Measurements from ENCODE around the gene PRDM10.
"Not testable (repeated sequence)": the region's sequence is repeated elsewhere in the genome, so short reads cannot be mapped to it uniquely, and the experiment has no call there.

Gene PRDM10

GRCh38 chr11:129973809-129974208 lies 28.8 kb downstream of the PRDM10 start:
- DNase-seq = peak; percentile 32

DNA sequence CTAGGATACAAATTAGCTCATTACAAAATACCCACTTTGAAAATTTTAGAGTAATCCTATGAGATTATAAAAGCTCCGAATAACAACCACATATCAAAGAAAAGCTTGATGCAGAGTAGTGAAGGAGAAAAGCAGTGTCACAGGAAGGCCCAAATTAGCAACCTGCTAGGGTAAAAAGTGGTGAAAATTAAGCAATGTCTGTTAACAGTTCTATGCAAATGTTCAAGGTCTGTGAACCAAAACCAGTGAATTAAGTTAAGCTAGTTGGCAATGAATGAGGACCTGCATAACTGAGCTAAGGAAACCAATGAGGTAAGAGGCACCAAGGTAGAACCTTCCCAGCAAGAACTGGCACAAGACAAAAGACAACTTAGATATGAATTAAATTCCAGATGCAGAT lies 29.6 kb downstream of the PRDM10 start:
- DNase-seq = no peak

DNA sequence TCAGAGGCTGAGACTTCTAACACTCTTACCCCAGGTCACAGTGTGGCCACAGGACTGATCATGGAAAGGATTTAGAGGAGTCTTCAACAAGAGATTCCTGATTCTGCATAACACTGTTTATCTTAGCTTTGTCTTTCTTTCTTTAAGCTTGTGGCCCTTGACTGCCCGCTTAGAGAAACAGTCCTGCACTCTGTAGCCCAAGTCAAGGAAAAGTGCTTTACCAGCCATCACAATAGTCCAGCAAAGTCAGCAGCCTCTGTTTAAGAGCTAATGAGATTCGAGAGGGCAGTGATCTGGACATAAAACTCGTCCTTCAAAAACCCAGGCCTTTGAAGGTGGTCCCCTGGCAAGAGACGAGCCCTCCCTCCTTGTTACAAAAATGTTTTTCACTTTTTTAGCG lies 30.0 kb downstream of the PRDM10 start:
- no peak for DNase-seq

- DNase-seq = not testable (repeated sequence)
Observed at GRCh38 chr11:129971856-129972255, 30.8 kb downstream of the PRDM10 start.

DNA sequence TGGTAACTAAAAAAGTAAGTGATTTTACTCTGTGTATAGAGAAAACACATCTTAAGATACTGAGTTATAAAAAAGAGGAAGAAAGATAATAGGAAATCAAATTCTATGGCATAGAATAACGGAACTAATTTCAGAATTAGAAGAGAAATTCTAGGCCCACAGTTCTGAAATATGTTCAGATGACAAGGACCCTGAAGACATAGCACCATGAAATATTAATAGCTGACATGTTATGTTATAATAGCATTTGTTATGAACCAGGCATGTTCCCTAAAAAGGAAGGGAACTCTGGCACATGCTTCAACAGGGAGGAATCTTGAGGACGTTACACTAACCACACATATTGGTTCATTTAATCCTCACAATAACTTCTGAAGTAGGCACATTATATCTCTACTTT lies 32.7 kb downstream of the PRDM10 start:
- DNase-seq = no peak

DNA sequence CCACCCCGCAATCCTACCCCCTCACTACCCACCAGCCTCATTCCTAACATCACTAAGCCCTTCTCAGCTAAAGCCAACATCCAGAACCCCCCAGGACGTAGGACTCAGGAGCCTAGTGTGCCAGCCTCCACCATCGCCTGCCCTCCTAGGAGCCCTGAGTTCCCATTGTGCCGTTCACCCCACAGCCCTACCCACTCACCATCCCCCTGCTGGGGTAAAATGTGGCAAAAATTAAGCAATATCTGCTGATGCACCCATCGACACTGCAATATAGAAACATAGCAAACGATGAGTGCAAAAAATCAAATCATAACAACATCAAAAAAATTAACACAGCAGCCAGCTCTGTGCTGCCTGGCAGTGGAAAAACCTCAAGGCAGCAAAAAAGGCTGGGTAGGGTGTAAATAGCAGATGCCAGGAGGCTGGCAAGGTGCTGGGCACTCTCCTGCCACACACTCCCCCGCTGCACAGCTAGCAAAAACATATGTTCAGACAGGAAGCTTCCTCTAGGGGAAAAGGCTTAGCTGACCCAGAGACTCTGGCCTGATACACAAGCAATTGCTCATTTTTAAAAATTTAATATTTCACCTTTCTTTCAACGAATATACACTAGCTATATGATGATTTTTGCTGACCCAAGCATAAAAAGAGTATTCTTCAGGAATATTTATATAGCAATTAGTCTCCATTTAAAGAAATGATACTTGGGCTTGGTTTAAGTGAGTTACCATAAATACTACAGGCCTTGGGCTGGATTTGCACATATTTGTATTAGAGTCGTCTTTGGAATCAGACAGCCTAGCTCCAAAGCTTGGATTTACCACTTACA lies 33.8 kb downstream of the PRDM10 start:
- no peak for DNase-seq

GRCh38 chr11:129967996-129968395 lies 34.6 kb downstream of the PRDM10 start:
- no peak for DNase-seq

DNA sequence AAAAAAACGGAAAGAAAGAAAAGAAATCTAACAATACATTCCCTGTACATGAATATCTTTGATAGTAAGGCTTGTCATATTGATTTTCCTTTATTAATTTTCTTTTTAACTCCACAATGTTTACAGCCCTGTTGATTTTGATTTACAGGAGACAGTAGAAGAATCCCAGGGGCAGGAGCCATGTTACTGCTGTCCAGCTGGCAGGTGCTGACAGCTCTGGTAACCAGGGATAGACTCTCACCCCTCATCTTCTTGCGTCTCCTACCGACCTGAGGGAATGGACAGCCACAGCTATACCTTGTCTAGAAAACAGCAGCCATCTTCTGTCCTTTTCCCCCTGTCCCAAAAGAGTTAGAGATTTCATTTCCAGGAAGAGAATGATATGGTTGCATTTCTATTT lies 37.4 kb downstream of the PRDM10 start:
- DNase-seq = no peak

GRCh38 chr11:129960216-129961214 lies 42.1 kb downstream of the PRDM10 start:
- peak; percentile 86 for DNase-seq

- no peak for DNase-seq
Observed at GRCh38 chr11:129959687-129960086, 42.9 kb downstream of the PRDM10 start.

DNA sequence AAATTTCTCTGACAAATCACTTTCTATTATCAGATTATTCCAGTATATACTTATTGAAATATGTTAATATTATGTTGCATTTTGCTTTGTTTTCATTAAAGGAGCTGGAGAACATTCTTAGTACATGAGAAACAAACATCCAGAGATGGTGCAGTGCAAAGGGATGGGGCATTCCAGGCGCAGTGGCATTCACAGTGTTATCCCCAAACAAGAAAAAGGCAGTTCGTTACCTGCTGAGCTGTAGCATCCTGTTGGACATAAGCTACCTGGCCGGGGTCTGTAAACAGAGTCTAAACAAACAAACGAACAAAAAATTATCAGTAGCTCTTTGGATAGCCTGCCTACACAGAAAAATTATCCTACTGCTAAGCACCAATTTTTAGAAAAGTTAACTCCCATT lies 47.4 kb downstream of the PRDM10 start:
- DNase-seq = no peak

DNA sequence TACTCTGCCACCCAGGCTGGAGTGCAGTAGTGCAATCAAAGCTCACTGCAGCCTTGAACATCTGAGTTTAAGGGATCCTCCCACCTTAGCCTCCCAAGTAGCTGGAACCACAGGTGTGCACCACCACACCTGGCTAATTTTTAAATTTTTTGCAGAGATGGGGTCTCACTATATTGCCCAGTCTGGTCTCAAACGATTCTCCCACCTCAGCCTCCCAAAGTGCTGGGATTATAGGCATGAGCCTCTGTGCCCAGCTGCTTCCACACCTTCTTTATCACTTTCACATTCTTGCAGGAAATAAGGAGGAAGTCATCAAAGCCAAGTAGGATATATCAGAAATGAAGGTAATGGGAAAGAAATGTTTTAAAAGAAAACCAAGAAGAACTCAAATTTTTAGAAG lies 47.9 kb downstream of the PRDM10 start:
- not testable (repeated sequence) for DNase-seq

- no peak for DNase-seq
Observed at GRCh38 chr11:129951866-129952262, 50.8 kb downstream of the PRDM10 start.

GRCh38 chr11:129951201-129951865 lies 51.3 kb downstream of the PRDM10 start:
- no peak for DNase-seq

GRCh38 chr11:129950101-129951091 lies 52.2 kb downstream of the PRDM10 start:
- DNase-seq = no peak

DNA sequence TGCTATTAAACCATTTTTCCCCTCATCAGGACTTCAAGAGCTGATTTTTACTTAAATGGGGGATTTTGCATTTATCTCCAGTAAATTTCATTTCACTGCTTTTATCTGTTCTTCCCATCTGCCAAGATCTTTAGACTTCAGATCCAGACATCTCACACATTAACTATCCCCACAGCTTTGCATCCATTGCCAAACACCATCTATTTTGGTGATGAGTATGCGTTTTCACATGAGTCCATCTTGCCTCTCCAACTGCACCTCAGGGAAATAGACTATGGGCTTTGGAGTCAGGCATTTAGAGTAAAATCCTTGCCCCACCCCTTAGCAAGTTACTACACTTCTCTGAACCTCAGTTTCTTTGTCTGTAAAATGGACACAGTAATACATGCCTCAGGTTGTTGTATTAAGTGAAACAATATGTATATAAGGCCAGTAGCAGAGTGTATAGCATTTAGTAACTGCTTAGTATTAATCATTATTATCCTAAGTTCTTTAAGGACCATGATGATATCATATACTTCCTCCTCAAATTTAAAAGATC lies 53.6 kb downstream of the PRDM10 start:
- DNase-seq = no peak

DNA sequence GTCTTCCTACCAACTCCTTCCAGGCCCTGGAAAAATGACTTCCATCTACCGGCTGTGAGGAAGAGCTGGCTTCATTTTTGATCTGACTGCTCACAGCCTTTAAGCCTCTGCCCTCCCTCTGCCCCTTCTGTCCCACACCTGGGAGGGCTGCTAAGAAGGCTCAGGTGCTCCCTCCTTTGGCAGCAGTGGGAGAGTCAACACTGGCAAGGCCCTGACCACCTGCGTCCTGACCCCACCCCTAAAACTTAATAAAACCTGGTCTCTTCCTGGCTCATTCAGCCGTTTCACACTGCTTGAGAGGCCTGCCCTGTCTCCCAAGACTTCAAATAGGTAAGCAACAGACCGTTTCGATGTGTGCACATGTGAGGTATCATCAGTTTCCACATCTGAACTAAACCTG lies 55.2 kb downstream of the PRDM10 start:
- no peak for DNase-seq

GRCh38 chr11:129946965-129947364 lies 55.7 kb downstream of the PRDM10 start:
- no peak for DNase-seq

DNA sequence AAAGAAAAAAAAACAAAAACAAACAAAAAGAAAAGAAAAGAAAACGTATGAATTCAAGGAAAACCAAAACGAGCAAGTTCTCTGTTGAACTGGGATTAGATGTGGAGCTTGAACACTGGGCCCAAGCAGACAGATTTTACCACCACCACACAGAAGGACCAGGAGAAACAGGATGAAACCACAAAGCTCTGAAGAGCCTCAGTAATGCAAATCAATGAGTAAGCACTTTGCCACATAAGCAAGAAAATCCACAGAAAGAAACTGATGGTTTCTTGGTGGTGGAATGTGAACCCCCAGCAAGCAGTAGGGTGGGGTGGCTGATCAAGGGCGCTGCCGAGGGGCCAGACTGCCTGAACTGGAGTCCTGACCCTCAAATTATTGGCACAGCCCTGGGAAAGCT lies 56.4 kb downstream of the PRDM10 start:
- DNase-seq = no peak

- DNase-seq = no peak
Observed at GRCh38 chr11:129945373-129945772, 57.3 kb downstream of the PRDM10 start.

GRCh38 chr11:129944696-129945095 lies 57.9 kb downstream of the PRDM10 start:
- DNase-seq = no peak
